ENCODE results near the gene GATB.

GATB gene

DNA sequence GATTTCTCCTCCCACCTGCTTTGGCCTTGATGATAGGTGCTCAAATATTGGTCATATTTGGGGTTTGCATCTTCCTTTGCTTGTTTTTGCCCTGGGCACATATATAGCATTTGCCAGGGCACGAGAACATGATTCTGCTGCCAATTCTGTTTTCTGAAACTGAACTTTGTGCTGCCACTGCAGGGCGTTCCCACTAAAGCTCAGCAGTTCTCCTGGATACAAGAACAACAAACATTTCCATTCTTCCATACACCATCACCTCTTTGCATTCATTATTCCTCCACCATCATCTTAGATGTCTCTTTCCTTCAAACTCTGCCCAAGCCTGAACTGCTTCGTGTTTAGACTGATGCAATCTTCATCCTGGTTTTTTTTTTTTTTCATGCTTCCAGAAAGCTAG, 36.3 kb upstream of the GATB start:
- Histone ChIP-seq H3K4me3 (replicated peaks; ENCODE audit: insufficient read depth, low read length) (no peak overlapping the region), H3K27ac (replicated peaks) (no peak overlapping the region), H3K27me3 (ENCODE audit: insufficient read depth, poor library complexity, severe bottlenecking) (no peaks in the 10 kb centered on the region)
- TF ChIP-seq POLR2AphosphoS5 (IDR thresholded peaks at IDR 0.05; ENCODE audit: low read depth) = no peak
- TF ChIP-seq, protein P1, sequence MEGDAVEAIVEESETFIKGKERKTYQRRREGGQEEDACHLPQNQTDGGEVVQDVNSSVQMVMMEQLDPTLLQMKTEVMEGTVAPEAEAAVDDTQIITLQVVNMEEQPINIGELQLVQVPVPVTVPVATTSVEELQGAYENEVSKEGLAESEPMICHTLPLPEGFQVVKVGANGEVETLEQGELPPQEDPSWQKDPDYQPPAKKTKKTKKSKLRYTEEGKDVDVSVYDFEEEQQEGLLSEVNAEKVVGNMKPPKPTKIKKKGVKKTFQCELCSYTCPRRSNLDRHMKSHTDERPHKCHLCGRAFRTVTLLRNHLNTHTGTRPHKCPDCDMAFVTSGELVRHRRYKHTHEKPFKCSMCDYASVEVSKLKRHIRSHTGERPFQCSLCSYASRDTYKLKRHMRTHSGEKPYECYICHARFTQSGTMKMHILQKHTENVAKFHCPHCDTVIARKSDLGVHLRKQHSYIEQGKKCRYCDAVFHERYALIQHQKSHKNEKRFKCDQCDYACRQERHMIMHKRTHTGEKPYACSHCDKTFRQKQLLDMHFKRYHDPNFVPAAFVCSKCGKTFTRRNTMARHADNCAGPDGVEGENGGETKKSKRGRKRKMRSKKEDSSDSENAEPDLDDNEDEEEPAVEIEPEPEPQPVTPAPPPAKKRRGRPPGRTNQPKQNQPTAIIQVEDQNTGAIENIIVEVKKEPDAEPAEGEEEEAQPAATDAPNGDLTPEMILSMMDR (IDR thresholded peaks at IDR 0.05; ENCODE audit: insufficient read depth, low read length) = no peak
- TF ChIP-seq SPI1 (IDR thresholded peaks at IDR 0.05; ENCODE audit: borderline replicate concordance, low read depth) = no peak
- TF ChIP-seq GABPA (IDR thresholded peaks at IDR 0.05; ENCODE audit: low read depth) = no peak
- TF ChIP-seq, protein P2, sequence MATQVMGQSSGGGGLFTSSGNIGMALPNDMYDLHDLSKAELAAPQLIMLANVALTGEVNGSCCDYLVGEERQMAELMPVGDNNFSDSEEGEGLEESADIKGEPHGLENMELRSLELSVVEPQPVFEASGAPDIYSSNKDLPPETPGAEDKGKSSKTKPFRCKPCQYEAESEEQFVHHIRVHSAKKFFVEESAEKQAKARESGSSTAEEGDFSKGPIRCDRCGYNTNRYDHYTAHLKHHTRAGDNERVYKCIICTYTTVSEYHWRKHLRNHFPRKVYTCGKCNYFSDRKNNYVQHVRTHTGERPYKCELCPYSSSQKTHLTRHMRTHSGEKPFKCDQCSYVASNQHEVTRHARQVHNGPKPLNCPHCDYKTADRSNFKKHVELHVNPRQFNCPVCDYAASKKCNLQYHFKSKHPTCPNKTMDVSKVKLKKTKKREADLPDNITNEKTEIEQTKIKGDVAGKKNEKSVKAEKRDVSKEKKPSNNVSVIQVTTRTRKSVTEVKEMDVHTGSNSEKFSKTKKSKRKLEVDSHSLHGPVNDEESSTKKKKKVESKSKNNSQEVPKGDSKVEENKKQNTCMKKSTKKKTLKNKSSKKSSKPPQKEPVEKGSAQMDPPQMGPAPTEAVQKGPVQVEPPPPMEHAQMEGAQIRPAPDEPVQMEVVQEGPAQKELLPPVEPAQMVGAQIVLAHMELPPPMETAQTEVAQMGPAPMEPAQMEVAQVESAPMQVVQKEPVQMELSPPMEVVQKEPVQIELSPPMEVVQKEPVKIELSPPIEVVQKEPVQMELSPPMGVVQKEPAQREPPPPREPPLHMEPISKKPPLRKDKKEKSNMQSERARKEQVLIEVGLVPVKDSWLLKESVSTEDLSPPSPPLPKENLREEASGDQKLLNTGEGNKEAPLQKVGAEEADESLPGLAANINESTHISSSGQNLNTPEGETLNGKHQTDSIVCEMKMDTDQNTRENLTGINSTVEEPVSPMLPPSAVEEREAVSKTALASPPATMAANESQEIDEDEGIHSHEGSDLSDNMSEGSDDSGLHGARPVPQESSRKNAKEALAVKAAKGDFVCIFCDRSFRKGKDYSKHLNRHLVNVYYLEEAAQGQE (IDR thresholded peaks at IDR 0.05; ENCODE audit: insufficient replicate concordance, low read depth) = no peak
- DNase-seq (ENCODE audit: low read depth in 1 of 2, low spot score in 1 of 2) = no peak

DNA sequence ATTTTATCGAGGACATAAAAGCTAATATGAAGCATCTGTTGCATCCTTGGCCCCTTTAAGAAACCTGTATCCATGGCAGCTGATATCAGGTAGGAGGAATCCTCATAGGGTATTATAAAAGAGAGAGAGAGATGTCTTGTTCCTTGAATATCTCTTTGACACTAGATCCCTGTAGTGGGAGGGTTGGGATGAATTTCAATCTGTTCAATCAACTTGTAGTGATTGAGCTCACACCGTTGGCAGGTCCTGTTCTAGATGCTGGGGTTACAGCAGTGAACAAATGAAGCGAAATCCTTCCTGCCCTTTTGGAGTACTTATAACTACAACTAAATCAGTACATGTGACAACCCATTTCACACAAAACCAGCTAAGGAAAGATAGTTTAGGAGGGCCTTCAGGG, 35.3 kb upstream of the GATB start:
- Histone ChIP-seq H3K27me3 (ENCODE audit: insufficient read depth, poor library complexity, severe bottlenecking) (no peaks in the 10 kb centered on the region), H3K4me3 (replicated peaks; ENCODE audit: insufficient read depth, low read length) (no peak overlapping the region), H3K27ac (replicated peaks) (no peak overlapping the region)
- no peak for TF ChIP-seq POLR2AphosphoS5 (IDR thresholded peaks at IDR 0.05; ENCODE audit: low read depth)
- no peak for TF ChIP-seq GABPA (IDR thresholded peaks at IDR 0.05; ENCODE audit: low read depth)
- TF ChIP-seq, protein P1 (IDR thresholded peaks at IDR 0.05; ENCODE audit: insufficient read depth, low read length) = no peak
- TF ChIP-seq SPI1 (IDR thresholded peaks at IDR 0.05; ENCODE audit: borderline replicate concordance, low read depth) = no peak
- TF ChIP-seq, protein P2 (IDR thresholded peaks at IDR 0.05; ENCODE audit: insufficient replicate concordance, low read depth) = no peak
- DNase-seq (ENCODE audit: low read depth in 1 of 2, low spot score in 1 of 2) = no peak

DNA sequence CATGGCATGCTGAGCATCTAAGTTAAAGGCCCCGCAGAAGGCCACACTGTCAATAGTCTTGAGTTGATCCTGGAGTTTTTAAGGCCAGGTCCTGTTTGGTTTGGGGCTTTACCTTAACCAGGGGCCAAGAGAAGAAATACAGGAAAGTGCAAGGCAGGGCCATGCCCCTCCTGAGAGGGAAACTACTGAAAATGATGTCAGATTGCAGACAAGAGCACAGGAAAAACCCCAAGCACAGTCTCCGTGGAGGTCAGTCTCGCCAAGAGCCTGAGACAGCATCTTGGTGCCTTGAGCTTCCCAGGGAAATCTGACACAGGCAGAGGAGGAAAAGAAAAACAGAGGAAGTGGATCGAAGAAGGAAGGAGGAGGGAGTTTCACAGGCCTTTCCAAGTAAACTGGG, 32.2 kb upstream of the GATB start:
- no peak for DNase-seq (ENCODE audit: low read depth in 1 of 2, low spot score in 1 of 2)
- no peaks in the 10 kb centered on the region for H3K27me3 ChIP-seq (ENCODE audit: insufficient read depth, poor library complexity, severe bottlenecking)
- H3K27ac ChIP-seq (replicated peaks) = no peak overlapping the region
- TF ChIP-seq GABPA (IDR thresholded peaks at IDR 0.05; ENCODE audit: low read depth) (no peak), SPI1 (IDR thresholded peaks at IDR 0.05; ENCODE audit: borderline replicate concordance, low read depth) (no peak), POLR2AphosphoS5 (IDR thresholded peaks at IDR 0.05; ENCODE audit: low read depth) (no peak)
- TF ChIP-seq, protein P1 (IDR thresholded peaks at IDR 0.05; ENCODE audit: insufficient read depth, low read length) = no peak
- TF ChIP-seq, protein P2 (IDR thresholded peaks at IDR 0.05; ENCODE audit: insufficient replicate concordance, low read depth) = no peak
- H3K4me3 ChIP-seq (replicated peaks; ENCODE audit: insufficient read depth, low read length) = no peak overlapping the region

Measured in HL-60 (cell line).